ACC112 (cell line): ENCODE measurements around the gene PRODH2.
A peak's percentile ranks its signal among the peaks of the same experiment; 100 is the strongest.

ENCODE experiments used
- H2AFZ ChIP-seq: fragments of 200-600 bp; sonication (generic); one replicate; pipeline ENCODE4 v1.6.0; 2017; ENCODE audit warnings: antibody characterized with exemption, low read length; ENCODE audit not compliant: unreplicated experiment
- H3K27ac ChIP-seq: fragments of 200-600 bp; sonication (generic); 2 replicates; pipeline ENCODE4 v1.5.1; 2014; ENCODE audit warnings: low read depth, mild to moderate bottlenecking, antibody characterized with exemption, low read length, moderate library complexity
- H3K27me3 ChIP-seq: fragments of 200-600 bp; sonication (generic); 2 replicates; pipeline ENCODE4 v1.6.1; 2014; ENCODE audit warnings: mild to moderate bottlenecking, antibody characterized with exemption, low read length, moderate library complexity, mixed read lengths; ENCODE audit not compliant: insufficient read depth
- H3K36me3 ChIP-seq: fragments of 200-600 bp; sonication (generic); 2 replicates; pipeline ENCODE4 v1.6.1; 2016; ENCODE audit warnings: mild to moderate bottlenecking, antibody characterized with exemption, low read length, moderate library complexity, mixed read lengths; ENCODE audit not compliant: insufficient read depth
- H3K4me1 ChIP-seq: fragments of 200-600 bp; sonication (generic); one replicate; pipeline ENCODE4 v1.6.1; 2016; ENCODE audit warnings: low read length, mixed read lengths; ENCODE audit not compliant: insufficient read depth, unreplicated experiment, control insufficient read depth
- H3K4me3 ChIP-seq: fragments of 200-600 bp; sonication (generic); 2 replicates; pipeline ENCODE4 v1.5.1; 2014; ENCODE audit warnings: mild to moderate bottlenecking, low read depth, low read length
- H3K79me2 ChIP-seq: fragments of 200-600 bp; sonication (generic); one replicate; pipeline ENCODE4 v1.6.0; 2016; ENCODE audit warnings: low read length; ENCODE audit not compliant: control insufficient read depth, unreplicated experiment, insufficient read depth

The PRODH2 gene

GRCh38 chr19:35766571-35767104 is 46.0 kb downstream of the PRODH2 start:
- Histone ChIP-seq H3K27ac (no peak overlapping the region), H3K27me3 (no peaks in the 10 kb centered on the region), H3K4me1 (no peaks in the 10 kb centered on the region), H2AFZ (no peak overlapping the region), H3K4me3 (no peak overlapping the region), H3K79me2 (no peaks in the 10 kb centered on the region), H3K36me3 (no peaks in the 10 kb centered on the region)

GRCh38 chr19:35764432-35765315 is 48.0 kb downstream of the PRODH2 start:
- Histone ChIP-seq H2AFZ (no peak overlapping the region), H3K4me3 (no peak overlapping the region), H3K4me1 (peaks cover 4% of the 10 kb centered on the region), H3K79me2 (peaks cover 3% of the 10 kb centered on the region), H3K27ac (no peak overlapping the region), H3K36me3 (0 out of 2 replicates have a peak, but pooled peaks cover 6% of the 10 kb centered on the region), H3K27me3 (no peaks in the 10 kb centered on the region)

GRCh38 chr19:35760711-35761349 is 51.8 kb downstream of the PRODH2 start:
- peaks cover 12% of the 10 kb centered on the region for H3K79me2 ChIP-seq
- H3K27me3 ChIP-seq = no peaks in the 10 kb centered on the region
- H3K4me3 ChIP-seq = no peak overlapping the region
- no peak overlapping the region for H3K27ac ChIP-seq
- H3K4me1 ChIP-seq = peaks cover 17% of the 10 kb centered on the region
- H2AFZ ChIP-seq = no peak overlapping the region
- 0 out of 2 replicates have a peak, but pooled peaks cover 6% of the 10 kb centered on the region for H3K36me3 ChIP-seq

GRCh38 chr19:35759697-35760096 is 52.9 kb downstream of the PRODH2 start:
- Histone ChIP-seq H3K79me2 (peaks cover 12% of the 10 kb centered on the region), H3K4me1 (peaks cover 22% of the 10 kb centered on the region), H3K27me3 (no peaks in the 10 kb centered on the region), H3K36me3 (0 out of 2 replicates have a peak, but pooled peaks cover 6% of the 10 kb centered on the region), H3K4me3 (no peak overlapping the region), H3K27ac (no peak overlapping the region), H2AFZ (no peak overlapping the region)

- peak within 1 kb of the TSS; percentile 93 for H3K4me3 ChIP-seq
- H2AFZ ChIP-seq = peak within 1 kb of the TSS; percentile 71
Observed at GRCh38 chr19:35757749-35758608, 54.7 kb downstream of the PRODH2 start, which contains the start of gene PROSER3. Gene PROSER3 (plus strand): TSS chr19:35758176. CDS start chr19:35758216, 40 bp downstream.

GRCh38 chr19:35757231-35757748 is 55.4 kb downstream of the PRODH2 start:
- peak overlapping the region; percentile 93 for H3K4me3 ChIP-seq
- peaks cover 12% of the 10 kb centered on the region for H3K79me2 ChIP-seq
- no peaks in the 10 kb centered on the region for H3K27me3 ChIP-seq
- H3K27ac ChIP-seq = peak overlapping the region; percentile 95
- peaks cover 22% of the 10 kb centered on the region for H3K4me1 ChIP-seq
- H3K36me3 ChIP-seq = 0 out of 2 replicates have a peak, but pooled peaks cover 6% of the 10 kb centered on the region
- no peak overlapping the region for H2AFZ ChIP-seq

More at GRCh38 chr19:35757749-35758608, 54.7 kb downstream of the PRODH2 start, which contains the start of gene PROSER3:
- 0 out of 2 replicates have a peak, but pooled peaks cover 6% of the 10 kb centered on the region for H3K36me3 ChIP-seq
- H3K27ac ChIP-seq = peak within 1 kb of the TSS; percentile 95
- peaks cover 22% of the 10 kb centered on the region for H3K4me1 ChIP-seq
- H3K27me3 ChIP-seq = no peaks in the 10 kb centered on the region
- peaks cover 12% of the 10 kb centered on the region for H3K79me2 ChIP-seq

GRCh38 chr19:35756377-35757230 is 56.0 kb downstream of the PRODH2 start, which contains the start of gene HSPB6:
Gene HSPB6 (minus strand): TSS chr19:35757029. CDS start chr19:35757008, 21 bp downstream.
- 0 out of 2 replicates have a peak, but pooled peaks cover 6% of the 10 kb centered on the region for H3K36me3 ChIP-seq

GRCh38 chr19:35755550-35756376 is 56.9 kb downstream of the PRODH2 start:
- peak overlapping the region; percentile 95 for H3K27ac ChIP-seq
- H2AFZ ChIP-seq = peak overlapping the region; percentile 25
- peaks cover 12% of the 10 kb centered on the region for H3K79me2 ChIP-seq
- peaks cover 18% of the 10 kb centered on the region for H3K4me1 ChIP-seq
- no peaks in the 10 kb centered on the region for H3K27me3 ChIP-seq
- H3K36me3 ChIP-seq = 0 out of 2 replicates have a peak, but pooled peaks cover 3% of the 10 kb centered on the region
- peak overlapping the region; percentile 93 for H3K4me3 ChIP-seq

More at GRCh38 chr19:35756377-35757230, 56.0 kb downstream of the PRODH2 start, which contains the start of gene HSPB6:
- Histone ChIP-seq H3K79me2 (peaks cover 12% of the 10 kb centered on the region), H3K4me3 (peak within 1 kb of the TSS; percentile 93), H2AFZ (peak within 1 kb of the TSS; percentile 14), H3K27me3 (no peaks in the 10 kb centered on the region), H3K4me1 (peaks cover 22% of the 10 kb centered on the region), H3K27ac (peak within 1 kb of the TSS; percentile 95)
